Smooth muscle cell (in vitro differentiated cells): ENCODE measurements around the gene HSD11B2. TPM values are rescaled to one million over a fixed set of nuclear protein-coding genes. Genes with fewer than 3 reads are reported as not detected.

Source experiments
- DNase-seq: peaks from one replicate; lab custom pipeline; 2025; ENCODE audit not compliant: unreplicated experiment; lab: John Stamatoyannopoulos, UW
- H2AFZ ChIP-seq: fragments of 200-600 bp; sonication (generic); 2 replicates; pipeline ENCODE4 v1.6.0; 2016; ENCODE audit warnings: antibody characterized with exemption, low read depth, mild to moderate bottlenecking
- H3F3A ChIP-seq: fragments of 200-600 bp; sonication (generic); 2 replicates; pipeline ENCODE4 v1.6.0; 2017; ENCODE audit warnings: antibody characterized with exemption, low read depth
- H3K27ac ChIP-seq: fragments of 200-600 bp; sonication (generic); 2 replicates; pipeline ENCODE4 v1.5.1; 2016; ENCODE audit warnings: low read depth, mild to moderate bottlenecking
- H3K27me3 ChIP-seq: fragments of 200-600 bp; sonication (generic); 2 replicates; pipeline ENCODE4 v1.6.1; 2016; ENCODE audit warnings: low read depth, mild to moderate bottlenecking
- H3K36me3 ChIP-seq: fragments of 200-600 bp; sonication (generic); 2 replicates; pipeline ENCODE4 v1.5.1; 2016; ENCODE audit warnings: low read depth
- H3K4me1 ChIP-seq: fragments of 200-600 bp; sonication (generic); 2 replicates; pipeline ENCODE4 v1.5.1; 2016; ENCODE audit warnings: low read depth
- H3K4me2 ChIP-seq: fragments of 200-600 bp; sonication (generic); 2 replicates; pipeline ENCODE4 v1.6.0; 2016; ENCODE audit warnings: mild to moderate bottlenecking
- H3K4me3 ChIP-seq: fragments of 200-600 bp; sonication (generic); 2 replicates; pipeline ENCODE4 v1.5.1; 2016; ENCODE audit warnings: mild to moderate bottlenecking
- H3K79me2 ChIP-seq: fragments of 200-600 bp; sonication (generic); 2 replicates; pipeline ENCODE4 v1.6.0; 2016; ENCODE audit warnings: low read depth, mild to moderate bottlenecking
- H3K9ac ChIP-seq: fragments of 200-600 bp; sonication (generic); 2 replicates; pipeline ENCODE4 v1.6.0; 2016; ENCODE audit warnings: low read depth
- H3K9me3 ChIP-seq: fragments of 200-600 bp; sonication (generic); replicated peaks from 2 replicates; pipeline ENCODE4 v1.5.1; 2016; ENCODE audit warnings: low read depth
- H4K20me1 ChIP-seq: fragments of 200-600 bp; sonication (generic); 2 replicates; pipeline ENCODE4 v1.6.0; 2016; ENCODE audit warnings: low read depth
- CTCF ChIP-seq: fragments of 200-600 bp; sonication (generic); IDR thresholded peaks from 2 replicates; pipeline ENCODE4 v1.5.1; 2017; ENCODE audit warnings: borderline replicate concordance, mild to moderate bottlenecking, antibody characterized with exemption; ENCODE audit not compliant: insufficient read depth, poor library complexity, severe bottlenecking
- WGBS: methylation state at CpG from one replicate; pipeline ENCODE4 v1.1.7; 2016; ENCODE audit warnings: low lambda C conversion rate; 5-methylcytosine and 5-hydroxymethylcytosine counted together
- polyA plus RNA-seq: library from polyadenylated mRNA; unstranded; fragments of >200 nt; fragmentation: Nextera tagmentation; extraction: Ambion mirVana; gene quantifications from 2 replicates; pipeline ENCODE4 v1.2.1, GENCODE V29; 2016
- total RNA-seq: library from RNA; depleted of rRNA; stranded (reverse); fragments of >200 nt; gene quantifications from 2 replicates; pipeline ENCODE4 v1.2.3, GENCODE V29; 2014

HSD11B2 gene
- total and polyA plus RNA-seq, 2 experiments from 2014 or later: not detected

GRCh38 chr16:67480833-67481560 lies 50.1 kb downstream of the HSD11B2 start, which contains the start of gene ATP6V0D1:
Gene ATP6V0D1 (minus strand): TSS chr16:67481157. CDS start chr16:67481086, 71 bp downstream.
- TF ChIP-seq CTCF: peak; percentile 68
- Histone ChIP-seq H4K20me1 (peaks cover 37% of the 10 kb centered on the region), H3K4me3 (peak within 1 kb of the TSS; percentile 100), H3K4me1 (no peaks in the 10 kb centered on the region), H3K9me3 (no peaks in the 10 kb centered on the region), H3K9ac (peak within 1 kb of the TSS; percentile 100), H3K27me3 (no peaks in the 10 kb centered on the region), H3K79me2 (peaks cover 42% of the 10 kb centered on the region), H3K4me2 (peak within 1 kb of the TSS; percentile 95), H3F3A (no peaks in the 10 kb centered on the region), H2AFZ (peak within 1 kb of the TSS; percentile 95), H3K36me3 (no peaks in the 10 kb centered on the region), H3K27ac (peak within 1 kb of the TSS; percentile 100)
- peak; percentile 96 for DNase-seq
- 1% methylated on average over 57 of the region's 57 CpGs for WGBS

GRCh38 chr16:67481561-67482232 lies 50.8 kb downstream of the HSD11B2 start:
- H3K4me2 ChIP-seq: peak overlapping the region; percentile 90
- no peaks in the 10 kb centered on the region for H3K27me3 ChIP-seq
- no peak for TF ChIP-seq CTCF
- H3K9ac ChIP-seq: peak overlapping the region; percentile 3
- H3K27ac ChIP-seq: no peak overlapping the region
- H3K4me3 ChIP-seq: peak overlapping the region; percentile 53
- H3K36me3 ChIP-seq: no peaks in the 10 kb centered on the region
- H3K79me2 ChIP-seq: peaks cover 35% of the 10 kb centered on the region
- H2AFZ ChIP-seq: peak overlapping the region; percentile 64
- peaks cover 30% of the 10 kb centered on the region for H4K20me1 ChIP-seq
- no peaks in the 10 kb centered on the region for H3F3A ChIP-seq
- no peaks in the 10 kb centered on the region for H3K4me1 ChIP-seq
- no peak for DNase-seq
- H3K9me3 ChIP-seq: no peaks in the 10 kb centered on the region
- 68% methylated on average over 17 of the region's 17 CpGs for WGBS

DNA sequence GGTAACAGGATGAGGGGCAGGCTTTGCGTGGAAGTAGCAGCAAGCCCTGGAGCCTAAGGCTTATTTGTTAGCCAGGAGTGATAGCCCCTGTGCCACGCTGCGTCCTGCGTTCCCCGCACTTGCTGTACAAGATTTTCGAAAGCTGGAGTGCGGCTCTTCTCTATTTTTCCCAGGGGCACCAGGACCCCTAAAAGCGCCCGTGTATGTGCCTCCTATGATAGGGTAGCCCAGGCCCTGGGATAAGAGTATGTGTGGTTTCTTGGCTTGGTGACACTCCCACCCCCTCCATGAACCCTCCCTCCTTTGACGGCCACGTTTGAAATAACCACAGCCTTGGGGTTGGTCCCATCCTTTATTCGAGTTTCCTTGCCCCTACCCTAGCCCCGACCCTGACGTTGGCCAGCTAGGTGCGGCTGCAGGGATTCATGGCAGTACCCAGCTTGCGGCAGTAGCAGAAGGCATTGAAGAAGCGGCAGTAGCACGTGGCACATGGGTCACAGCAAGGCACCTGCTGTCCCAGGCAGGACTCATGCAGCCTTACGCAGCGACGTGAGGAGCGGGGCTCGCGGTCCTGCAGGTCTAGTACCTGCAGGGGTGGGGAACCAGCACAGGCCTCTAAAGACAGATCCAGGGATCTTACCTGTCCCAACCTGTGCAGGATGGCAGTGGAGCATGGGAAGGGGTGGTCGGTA lies 51.5 kb downstream of the HSD11B2 start:
- Histone ChIP-seq H3K9ac (no peak overlapping the region), H3K36me3 (no peaks in the 10 kb centered on the region), H2AFZ (peak overlapping the region; percentile 64), H3K27ac (no peak overlapping the region), H4K20me1 (peaks cover 23% of the 10 kb centered on the region), H3K4me1 (no peaks in the 10 kb centered on the region), H3F3A (no peaks in the 10 kb centered on the region), H3K4me3 (no peak overlapping the region), H3K9me3 (no peaks in the 10 kb centered on the region), H3K79me2 (peaks cover 28% of the 10 kb centered on the region), H3K4me2 (peak overlapping the region; percentile 90), H3K27me3 (no peaks in the 10 kb centered on the region)
- TF ChIP-seq CTCF: no peak
- no peak for DNase-seq
- WGBS: 95% methylated on average over 25 of the region's 25 CpGs
